Stimulated activated CD4-positive, alpha-beta T cell treated with anti-CD3 and anti-CD28 coated beads, Interleukin-12 subunit alpha, Interleukin-12 subunit beta, amount 100 ng/mL, for 48 hours (primary cell): ENCODE measurements around the gene SUZ12.
"Not testable (repeated sequence)": the region's sequence is repeated elsewhere in the genome, so short reads cannot be mapped to it uniquely, and the experiment has no call there.

ENCODE experiments used
- DNase-seq, 3 donors: peaks; one replicate each; pipeline ENCODE4 v3.0.0-alpha.2; 2020; ENCODE audit warnings: low read depth in 2 of 3, low spot score in 1 of 3

SUZ12 gene

DNA sequence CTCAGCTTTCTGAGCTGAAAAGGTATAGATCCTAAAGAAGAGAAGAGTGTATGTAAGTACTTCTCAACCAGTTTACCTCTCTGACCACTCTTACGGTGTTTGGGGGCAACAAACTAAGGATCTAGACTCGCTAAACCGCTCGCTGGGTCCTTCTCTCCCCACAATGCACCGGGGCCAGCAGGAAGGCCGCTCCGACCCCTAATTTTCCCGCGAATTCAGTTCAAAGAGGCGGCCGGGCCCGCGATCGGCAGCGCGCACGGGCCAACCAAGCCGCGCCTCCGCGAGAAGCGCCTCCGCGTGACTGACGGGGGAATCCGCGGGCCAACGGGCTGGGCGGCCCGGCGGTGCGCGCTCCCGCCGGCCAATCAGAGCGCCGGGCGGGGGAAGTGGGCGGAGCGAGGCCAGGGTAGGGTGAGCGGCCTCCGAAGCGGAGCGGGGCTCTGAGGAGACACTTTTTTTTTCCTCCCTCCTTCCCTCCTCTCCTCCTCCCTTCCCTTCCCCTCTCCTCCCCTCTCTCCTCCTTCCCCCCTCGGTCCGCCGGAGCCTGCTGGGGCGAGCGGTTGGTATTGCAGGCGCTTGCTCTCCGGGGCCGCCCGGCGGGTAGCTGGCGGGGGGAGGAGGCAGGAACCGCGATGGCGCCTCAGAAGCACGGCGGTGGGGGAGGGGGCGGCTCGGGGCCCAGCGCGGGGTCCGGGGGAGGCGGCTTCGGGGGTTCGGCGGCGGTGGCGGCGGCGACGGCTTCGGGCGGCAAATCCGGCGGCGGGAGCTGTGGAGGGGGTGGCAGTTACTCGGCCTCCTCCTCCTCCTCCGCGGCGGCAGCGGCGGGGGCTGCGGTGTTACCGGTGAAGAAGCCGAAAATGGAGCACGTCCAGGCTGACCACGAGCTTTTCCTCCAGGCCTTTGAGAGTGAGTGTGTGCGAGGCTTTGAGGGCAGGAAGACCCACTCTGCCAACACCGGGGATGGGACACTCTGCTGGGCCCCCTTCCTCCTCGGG is at the start of gene SUZ12:
Gene SUZ12 (plus strand): TSS at position 393 of the 995 bp plus-strand sequence. CDS start 240 bp downstream, at position 633.
- peak; percentile 66 to 78 (median 74) for DNase-seq

DNA sequence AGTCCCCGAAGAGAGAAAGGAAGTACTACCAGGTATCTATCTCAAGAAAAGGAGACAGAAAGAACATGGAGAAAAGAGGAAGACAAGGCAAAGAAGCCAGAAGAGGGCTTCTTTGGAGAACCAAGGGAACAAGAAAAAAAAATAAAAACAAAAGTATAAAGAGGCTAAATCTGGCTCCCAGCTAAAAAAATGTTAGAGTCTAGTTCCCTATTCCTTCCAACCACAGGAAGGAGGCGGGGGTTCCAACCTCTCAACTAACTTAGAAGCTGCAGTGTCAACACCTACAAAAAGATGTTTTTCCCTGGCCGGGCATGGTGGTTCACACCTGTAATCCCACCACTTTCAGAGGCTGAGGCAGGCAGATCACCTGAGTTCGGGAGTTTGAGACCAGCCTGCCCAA is 48.7 kb upstream of the SUZ12 start:
- DNase-seq: no peak

DNA sequence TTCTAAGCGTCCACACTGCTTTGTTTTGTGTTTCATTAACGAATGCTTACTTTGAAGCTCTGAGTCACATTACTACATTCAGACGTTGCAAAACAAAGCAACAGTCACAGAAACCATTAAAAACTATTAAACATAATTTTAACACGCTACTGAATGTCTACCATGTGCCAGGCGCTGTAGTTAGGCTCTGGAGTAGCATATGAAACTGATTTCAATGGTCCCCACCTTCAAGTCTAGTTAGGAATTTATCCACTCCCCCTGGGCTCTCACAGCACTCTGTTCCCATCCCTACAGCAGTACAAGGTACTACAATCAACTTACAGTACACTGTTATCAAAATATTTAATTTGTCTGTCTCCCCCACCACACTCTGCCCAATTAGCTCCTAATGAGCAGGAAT is 35.9 kb upstream of the SUZ12 start:
- DNase-seq: no peak

DNA sequence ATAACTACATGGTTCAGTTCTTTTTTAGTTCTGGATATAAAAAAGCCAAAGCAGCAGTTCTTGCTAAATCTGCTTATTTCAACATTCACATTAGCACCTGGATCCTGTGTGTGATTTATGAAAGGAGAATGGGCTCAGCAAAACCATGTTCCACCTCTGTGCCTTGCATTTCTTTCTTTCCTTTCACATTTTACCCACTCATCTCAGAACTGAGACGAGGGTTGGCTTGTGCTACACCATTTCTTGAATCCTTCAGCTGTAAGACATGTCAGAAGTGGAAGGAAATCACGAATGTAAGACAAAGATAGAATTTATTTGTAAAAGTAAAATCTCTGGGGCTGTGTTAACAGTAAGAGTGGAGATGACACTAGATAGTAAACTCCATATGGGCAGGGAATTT is 34.1 kb upstream of the SUZ12 start:
- DNase-seq: no peak

DNA sequence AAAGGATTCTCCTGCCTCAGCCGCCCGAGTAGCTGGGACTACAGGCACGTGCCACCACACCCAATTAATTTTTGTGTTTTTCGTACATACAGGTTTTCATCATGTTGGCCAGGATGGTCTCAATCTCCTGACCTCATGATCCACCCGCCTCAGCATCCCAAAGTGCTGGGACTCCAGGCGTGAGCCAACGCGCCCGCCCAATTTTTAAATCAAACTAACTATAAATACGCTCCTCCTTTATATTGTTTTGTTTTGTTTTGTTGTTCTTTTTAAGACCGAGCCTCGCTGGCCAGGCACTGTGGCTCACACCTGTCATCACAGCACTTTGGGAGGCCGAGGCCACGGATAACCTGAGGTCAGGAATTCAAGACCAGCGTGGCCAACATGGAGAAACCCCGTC is 33.4 kb upstream of the SUZ12 start:
- no peak for DNase-seq

DNA sequence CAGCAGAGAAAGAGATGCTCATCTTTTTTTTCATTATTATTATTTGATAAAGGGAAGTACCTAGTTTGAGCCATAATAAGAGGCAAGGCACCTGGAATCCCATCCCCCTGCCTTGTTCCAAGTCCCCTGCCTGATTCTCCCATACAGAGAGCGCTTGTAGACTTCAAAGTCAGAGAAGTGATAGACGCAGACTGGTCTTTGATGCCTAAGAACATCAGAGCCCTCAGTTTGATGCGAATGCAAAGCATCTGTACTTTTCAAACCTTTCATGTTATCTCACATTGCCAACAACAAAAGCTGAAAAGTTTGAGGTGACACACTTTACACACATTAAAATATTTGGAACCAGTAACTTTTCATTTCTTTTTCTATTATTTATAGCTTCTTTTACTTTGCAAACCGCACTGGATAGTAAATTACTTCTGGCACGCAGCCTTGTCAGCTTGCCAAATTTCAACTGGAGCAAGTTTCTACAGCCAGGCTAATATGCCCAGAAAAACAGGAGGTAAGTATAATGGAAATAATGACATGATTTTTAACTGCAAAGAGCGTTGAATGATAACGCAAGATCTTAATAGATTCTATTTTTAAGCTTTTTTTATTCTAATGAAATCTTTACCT is 29.4 kb upstream of the SUZ12 start:
- DNase-seq: no peak

DNA sequence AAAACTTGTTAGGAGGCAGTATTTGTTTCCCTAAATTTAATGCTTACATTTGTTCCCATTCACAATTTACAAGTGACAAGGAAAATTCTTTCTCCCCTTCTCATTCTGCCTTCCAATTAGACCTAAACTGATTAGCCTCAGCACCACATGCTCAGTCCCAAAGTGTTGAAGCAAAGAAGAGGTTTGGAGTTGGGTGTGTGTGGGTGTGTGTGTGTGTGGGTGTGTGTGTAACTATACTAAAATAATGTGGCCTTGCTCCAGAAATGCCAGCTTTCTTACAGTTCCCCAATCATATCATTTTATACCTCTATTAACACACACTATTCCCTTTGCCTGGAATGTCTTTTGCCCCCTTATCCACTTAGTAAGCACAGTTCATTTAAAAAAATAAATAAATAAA is 28.4 kb upstream of the SUZ12 start:
- no peak for DNase-seq

DNA sequence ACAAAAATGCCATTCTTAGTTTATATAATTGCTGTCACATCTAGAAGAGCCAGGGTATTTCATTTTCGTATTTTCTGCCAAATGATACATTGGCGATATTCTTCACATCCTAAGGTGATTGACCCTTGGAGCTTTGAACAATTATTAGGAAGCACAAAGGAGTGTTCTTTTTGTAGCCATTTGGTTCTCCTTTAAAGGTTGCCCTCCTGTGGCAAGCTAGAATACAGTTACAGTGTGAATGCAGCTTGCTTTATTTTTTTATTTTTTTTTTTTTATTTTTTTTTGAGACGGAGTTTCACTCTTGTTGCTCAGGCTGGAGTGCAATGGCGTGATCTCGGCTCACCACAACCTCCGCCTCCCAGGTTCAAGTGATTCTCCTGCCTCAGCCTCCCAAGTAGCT is 24.1 kb upstream of the SUZ12 start:
- not testable (repeated sequence) for DNase-seq

DNA sequence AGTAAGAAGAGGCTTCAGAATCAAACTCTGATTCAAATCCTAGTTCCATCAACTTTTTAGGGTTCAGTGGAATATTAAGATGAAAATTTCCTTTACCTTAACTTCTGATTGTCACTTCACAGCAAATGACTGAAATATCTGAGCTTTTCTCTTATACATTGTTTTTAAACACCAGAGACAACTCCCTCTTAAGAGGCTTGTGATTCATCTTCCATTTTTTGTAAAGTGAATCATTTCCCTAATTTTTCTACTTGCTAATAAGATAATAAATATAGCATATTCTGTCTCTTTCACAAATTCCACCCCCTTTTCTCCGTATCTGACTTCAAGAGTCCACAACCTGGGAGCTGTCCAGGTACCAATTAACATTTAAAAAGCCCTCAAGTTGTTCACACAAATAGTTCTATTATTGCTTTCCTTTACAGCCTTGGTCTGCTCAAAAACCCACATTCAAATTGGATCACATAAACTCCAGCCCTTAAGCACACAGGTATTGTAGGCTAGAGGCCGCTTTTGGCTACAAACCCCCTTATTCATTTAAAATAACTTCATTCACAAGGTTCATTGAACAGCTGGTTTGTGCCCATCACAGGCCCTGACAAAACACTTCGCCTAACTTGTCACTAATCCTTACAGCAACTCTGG is 21.2 kb upstream of the SUZ12 start:
- DNase-seq: no peak

DNA sequence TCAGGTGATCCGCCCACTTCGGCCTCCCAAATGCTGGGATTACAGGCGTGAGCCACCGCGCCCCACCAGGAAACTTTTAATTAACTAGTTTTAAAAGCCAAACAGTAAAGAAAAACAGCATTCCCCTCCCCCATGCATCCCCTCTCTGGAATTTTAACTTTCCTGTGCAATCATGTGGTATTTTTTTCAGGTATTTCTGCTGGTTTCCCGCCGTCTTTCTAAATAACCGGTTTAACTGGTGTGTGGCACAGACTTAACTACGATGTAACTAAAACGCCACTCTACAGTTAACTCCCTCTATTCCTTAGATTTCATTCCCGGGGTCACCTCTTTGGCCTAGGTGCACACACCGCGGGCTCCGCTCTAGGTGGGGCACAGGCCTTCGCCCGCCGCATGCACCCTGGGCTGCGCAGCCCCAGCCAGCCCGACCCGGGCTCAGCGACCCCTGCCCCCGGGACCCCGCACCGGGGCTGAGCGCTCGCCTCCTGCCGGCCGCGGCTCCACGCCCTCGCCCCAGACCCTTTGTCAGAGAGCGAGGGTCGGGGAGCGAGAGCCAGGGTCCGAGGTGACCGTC is 20.2 kb upstream of the SUZ12 start:
- DNase-seq: no peak

DNA sequence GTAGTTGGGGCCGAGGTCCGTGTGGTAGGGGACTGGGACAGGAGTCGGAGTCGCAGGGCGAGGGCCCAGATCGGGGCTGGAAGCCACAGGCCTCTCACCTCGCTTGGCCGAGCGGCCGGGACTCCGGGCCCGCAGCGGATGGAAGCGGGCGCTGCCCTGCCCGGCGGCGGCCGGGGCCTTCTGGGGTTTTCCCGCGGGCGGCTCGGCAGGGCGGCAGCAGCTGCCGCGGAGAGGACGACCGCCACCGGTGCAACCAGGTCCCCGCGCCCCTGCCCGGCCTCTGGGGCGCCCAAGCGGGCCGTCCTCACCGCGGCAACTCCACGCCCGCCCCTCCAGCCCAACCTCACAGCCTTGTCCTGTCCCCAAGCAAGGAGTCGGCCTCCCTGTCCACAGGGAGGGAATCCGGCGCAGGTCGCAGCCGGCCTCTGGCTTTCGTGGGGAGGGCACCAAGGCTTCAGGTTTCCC is 19.7 kb upstream of the SUZ12 start:
- DNase-seq: no peak

DNA sequence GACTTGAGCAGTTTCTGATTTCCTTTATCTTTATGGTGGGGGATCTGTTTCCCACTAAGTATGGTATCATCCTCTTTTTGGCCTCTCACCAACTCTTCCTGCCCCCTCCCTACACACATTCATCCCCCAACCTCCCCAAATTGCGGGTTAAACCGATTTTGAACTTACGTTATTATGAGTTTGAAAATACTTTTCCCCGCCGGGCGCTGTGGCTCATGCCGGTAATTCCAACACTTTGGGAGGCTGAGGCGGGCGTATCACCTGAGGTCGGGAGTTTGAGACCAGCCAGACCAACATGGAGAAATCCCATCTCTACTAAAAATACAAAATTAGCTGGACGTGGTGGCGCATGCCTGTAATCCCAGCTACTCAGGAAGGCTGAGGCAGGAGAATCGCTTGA is 19.1 kb upstream of the SUZ12 start:
- DNase-seq: not testable (repeated sequence)

DNA sequence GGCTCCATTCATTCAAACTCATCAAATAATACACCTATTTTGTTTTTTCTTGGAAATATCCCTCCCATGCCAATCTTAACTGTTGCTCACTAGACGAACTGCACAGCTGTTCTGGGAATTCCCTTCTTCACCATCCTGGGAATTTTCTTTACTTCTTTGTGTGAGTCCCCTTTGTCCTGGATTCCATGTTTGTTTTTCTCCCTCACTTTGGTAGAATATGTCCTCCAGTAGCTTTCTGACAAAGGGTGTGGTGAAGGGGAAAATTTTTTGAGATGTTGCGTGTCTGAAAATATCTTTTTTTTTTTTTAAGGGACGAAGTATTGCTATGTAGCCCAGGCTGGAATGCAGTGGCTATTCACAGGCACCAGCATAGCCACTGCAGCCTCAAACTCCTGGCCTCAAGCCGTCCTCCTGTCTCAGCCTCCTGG is 18.1 kb upstream of the SUZ12 start:
- DNase-seq: no peak

DNA sequence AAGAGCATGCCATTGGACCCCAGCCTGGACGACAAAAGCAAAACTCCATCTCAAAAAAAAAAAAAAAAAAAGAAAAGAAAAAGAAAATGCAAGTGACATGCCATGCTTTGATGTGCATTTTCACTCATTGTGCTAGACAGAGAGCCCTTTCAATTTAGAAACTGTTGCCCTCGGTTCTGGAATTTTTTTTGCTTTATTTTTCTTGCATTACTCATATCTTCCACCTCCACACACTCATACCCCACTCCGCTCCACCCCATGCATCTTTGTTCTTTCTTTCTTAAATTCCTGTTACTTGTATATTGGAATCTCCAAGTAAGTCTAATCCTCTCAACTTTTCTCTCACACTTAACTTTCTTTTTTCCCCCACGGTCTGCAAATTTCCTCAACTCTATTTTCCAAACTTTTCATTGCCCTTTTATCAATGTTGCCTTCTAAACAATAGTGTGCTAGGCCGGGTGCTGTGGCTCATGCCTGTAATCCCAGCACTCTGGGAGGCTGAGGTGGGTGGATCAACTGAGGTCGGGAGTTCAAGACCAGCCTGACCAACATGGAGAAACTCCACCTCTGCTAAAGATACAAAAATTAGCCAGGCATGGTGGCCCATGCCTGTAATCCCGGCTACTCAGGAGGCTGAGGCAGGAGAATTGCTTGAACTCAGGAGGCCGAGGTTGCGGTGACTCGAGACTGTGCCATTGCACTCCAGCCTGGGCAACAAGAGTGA is 16.8 kb upstream of the SUZ12 start:
- DNase-seq: peak in 1 of 3 donors; percentile 20

DNA sequence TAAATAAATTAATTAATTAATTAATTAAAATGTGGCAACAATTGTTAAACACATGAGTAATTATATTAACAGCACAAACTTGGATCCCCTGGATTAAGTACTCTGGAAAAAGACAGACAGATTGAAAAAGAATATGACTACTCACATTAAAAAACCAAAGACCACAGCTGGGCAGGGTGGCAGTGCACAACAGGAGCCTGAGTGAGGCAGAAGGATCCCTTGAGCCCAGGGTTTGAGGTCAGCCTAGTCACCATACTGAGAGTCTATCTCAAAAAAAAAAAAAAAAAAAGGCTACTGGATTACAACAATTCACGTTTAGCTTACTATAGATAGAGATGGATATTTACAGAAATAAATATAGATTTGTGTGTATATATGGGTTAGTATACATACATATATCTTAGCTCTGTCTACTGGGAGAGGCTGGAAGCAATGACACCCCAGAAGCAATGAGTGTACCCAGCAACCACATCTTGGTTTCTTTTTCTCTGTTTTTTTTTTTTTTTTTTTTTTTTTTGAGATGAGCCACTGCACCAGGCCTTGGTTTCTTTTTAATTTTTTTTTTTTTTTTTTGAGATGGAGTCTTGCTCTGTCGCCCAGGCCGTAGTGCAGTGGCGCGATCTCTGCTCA is 10.6 kb upstream of the SUZ12 start:
- DNase-seq: no peak

DNA sequence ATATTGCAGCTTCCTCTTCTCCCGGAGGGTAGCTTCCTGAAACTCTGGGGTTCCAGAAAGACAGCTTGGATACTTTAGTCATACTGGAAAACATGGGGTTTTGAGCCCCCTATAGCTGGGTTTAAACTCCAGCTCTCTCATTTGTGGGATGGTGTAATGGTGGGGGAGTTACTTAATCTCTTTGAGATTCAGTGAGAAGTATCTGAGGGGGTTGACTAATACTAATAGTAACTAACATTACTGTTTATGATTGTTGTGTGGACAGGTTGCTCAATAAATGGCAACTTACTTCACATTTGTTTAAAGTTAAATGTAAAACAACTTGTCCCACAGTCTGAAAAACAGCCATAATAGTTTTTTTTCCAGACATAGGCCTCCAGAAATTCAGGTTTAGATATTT is 5.1 kb upstream of the SUZ12 start:
- no peak for DNase-seq

DNA sequence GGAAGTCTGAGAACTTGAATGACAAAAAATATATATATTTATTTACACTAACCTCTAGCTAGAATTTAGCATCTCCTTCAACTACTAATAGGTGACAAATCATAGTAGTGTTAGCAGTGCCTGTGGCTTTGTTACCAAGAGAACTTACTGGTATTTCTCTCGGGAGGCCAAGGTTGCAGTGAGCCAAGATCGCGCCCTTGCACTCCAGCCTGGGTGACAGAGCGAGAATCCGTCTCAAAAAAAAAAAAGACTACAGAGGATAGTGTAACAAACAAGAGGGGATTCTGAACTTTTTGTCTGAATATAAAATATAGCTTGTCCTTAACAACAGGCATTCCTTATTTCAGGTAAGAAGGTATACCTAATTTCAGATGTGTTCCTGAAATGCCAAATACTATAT is 1.3 kb upstream of the SUZ12 start:
- no peak for DNase-seq

DNA sequence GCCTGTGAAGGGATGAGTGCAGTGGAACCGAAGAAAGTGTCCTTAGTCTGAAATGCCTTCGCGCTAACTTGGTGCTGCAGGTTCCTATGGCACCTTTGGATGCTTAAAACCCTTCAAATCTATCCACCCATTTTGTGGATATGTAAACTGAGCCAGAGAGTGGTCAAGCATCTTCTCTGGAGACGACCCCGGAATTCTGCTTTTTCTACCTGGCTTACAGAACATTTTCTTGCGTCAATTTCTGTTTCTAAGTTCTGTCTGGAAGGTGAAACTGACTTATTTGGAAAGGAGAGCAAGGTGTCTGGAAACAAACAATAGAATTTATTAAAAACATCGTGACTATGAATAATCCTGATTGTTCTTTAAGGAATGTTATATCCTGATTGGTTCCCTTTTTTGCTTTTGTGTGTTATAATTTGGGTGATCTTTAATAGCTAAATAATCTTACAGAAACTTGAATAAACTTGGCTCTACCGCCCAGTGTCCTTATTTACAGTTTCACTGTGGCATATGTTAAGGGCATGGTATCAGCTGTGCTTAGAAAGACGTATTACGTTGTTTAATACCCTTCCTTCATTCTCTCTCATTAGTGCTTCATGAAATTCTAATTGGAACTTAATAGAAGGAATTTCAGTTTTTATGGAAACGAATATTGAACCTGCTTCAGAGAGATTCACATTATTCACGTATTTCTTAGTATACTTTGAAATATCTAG is 1.3 kb downstream of the SUZ12 start:
- DNase-seq: not testable (repeated sequence)

DNA sequence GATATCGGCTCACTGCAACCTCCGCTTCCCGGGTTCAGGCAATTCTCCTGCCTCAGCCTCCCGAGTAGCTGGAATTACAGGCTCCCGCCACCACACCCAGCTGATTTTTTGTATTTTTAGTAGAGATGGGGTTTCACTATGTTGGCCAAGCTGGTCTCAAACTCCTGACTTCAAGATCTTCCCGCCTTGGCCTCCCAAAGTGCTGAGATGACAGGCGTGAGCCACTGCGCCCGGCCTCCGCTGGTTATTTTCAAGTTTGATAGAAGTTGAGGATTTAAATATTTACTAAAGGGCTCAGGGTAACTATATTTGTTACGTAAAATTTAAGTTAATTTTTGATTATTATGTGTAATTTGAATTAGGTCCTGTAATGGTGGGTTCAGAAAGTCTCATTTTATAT is 5.1 kb downstream of the SUZ12 start:
- not testable (repeated sequence) for DNase-seq

DNA sequence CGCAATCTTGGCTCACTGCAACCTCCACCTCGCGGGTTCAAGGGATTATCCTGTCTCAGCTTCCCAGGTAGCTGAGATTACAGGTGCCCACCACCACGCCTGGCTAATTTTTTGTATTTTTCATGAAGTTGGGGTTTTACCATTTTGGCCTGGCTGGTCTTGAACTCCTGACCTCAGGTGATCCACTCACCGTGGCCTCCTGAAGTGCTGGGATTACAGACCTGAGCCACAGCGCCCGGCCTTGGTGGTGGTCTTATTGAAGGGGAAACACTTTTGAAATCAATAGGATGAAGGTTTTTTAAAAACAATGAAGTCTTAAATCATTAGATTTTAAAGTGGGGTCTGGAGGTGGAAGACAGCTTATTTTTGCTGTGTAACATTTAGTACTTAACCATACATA is 5.6 kb downstream of the SUZ12 start:
- DNase-seq: not testable (repeated sequence)
